ENCODE measurements around the gene LGR6.

- TF ChIP-seq CTCF (IDR thresholded peaks at IDR 0.05): no peak
- TF ChIP-seq EZH2 (IDR thresholded peaks at IDR 0.05; ENCODE audit: borderline replicate concordance, insufficient read depth, low read depth, low read length, poor library complexity, severe bottlenecking): no peak
Observed at GRCh38 chr1:202199040-202199889, 5.7 kb downstream of the LGR6 start.
